ENCODE data around the gene LCN15. TPM values are rescaled to one million over a fixed set of nuclear protein-coding genes. Genes with fewer than 3 reads are reported as not detected.

Gene LCN15
- total and polyA plus RNA-seq, 2 of the 13 experiments (the other 11 are each of a cell fraction or from before 2014, with no cell fraction given): 1.3 to 53.7 TPM

GRCh38 chr9:136794281-136794999, 30.1 kb upstream of the LCN15 start (continued):
- TF ChIP-seq ZNF407 (CRISPR knock-in tag; IDR thresholded peaks at IDR 0.05; ENCODE audit: not compliant biosample characterization) (no peak), MIXL1 (CRISPR knock-in tag; IDR thresholded peaks at IDR 0.05) (no peak), ADNP (CRISPR knock-in tag; IDR thresholded peaks at IDR 0.05) (no peak)
